Measurements from ENCODE around the gene MYRIP.
"Not testable (repeated sequence)": the region's sequence is repeated elsewhere in the genome, so short reads cannot be mapped to it uniquely, and the experiment has no call there.

MYRIP gene

GRCh38 chr3:40021338-40021737, 211.9 kb downstream of the MYRIP start:
- no peaks in the 10 kb centered on the region for H3K36me3 ChIP-seq (replicated peaks; ENCODE audit: low read depth, low read length)
- H3K4me2 ChIP-seq (ENCODE audit: low read length): no peak overlapping the region
- H4K20me1 ChIP-seq (ENCODE audit: insufficient read depth, low read length): no peaks in the 10 kb centered on the region

GRCh38 chr3:40022297-40022827, 213.0 kb downstream of the MYRIP start:
- Histone ChIP-seq H3K27ac (ENCODE audit: low read length) (no peak overlapping the region), H2AFZ (ENCODE audit: low read depth, low read length) (no peak overlapping the region), H3K9me3 (ENCODE audit: insufficient read depth, low read length) (peaks cover 3% of the 10 kb centered on the region; the same call in 1 of the 2 replicates), H3K9ac (ENCODE audit: low read length) (no peak overlapping the region), H3K27me3 (ENCODE audit: low read depth, low read length) (0 out of 2 replicates have a peak, but pooled peaks cover 5% of the 10 kb centered on the region), H3K4me1 (ENCODE audit: low read length) (peaks cover 10% of the 10 kb centered on the region), H3K79me2 (ENCODE audit: low read length) (no peaks in the 10 kb centered on the region), H3K4me3 (ENCODE audit: low read length) (no peak overlapping the region), H4K20me1 (ENCODE audit: insufficient read depth, low read length) (no peaks in the 10 kb centered on the region), H3K36me3 (replicated peaks; ENCODE audit: low read depth, low read length) (no peaks in the 10 kb centered on the region), H3K4me2 (ENCODE audit: low read length) (no peak overlapping the region)
- TF ChIP-seq EZH2phosphoT487 (IDR thresholded peaks at IDR 0.05; ENCODE audit: low read depth): no peak
- no peak for TF ChIP-seq CTCF (IDR thresholded peaks at IDR 0.05; ENCODE audit: low read depth, low read length)

More at GRCh38 chr3:40021338-40021737, 211.9 kb downstream of the MYRIP start:
- Histone ChIP-seq H2AFZ (ENCODE audit: low read depth, low read length) (no peak overlapping the region), H3K4me1 (ENCODE audit: low read length) (peaks cover 10% of the 10 kb centered on the region), H3K27me3 (ENCODE audit: low read depth, low read length) (0 out of 2 replicates have a peak, but pooled peaks cover 5% of the 10 kb centered on the region), H3K4me3 (ENCODE audit: low read length) (no peak overlapping the region), H3K79me2 (ENCODE audit: low read length) (no peaks in the 10 kb centered on the region), H3K9ac (ENCODE audit: low read length) (no peak overlapping the region), H3K9me3 (ENCODE audit: insufficient read depth, low read length) (no peaks in the 10 kb centered on the region), H3K27ac (ENCODE audit: low read length) (no peak overlapping the region)
- no peak for TF ChIP-seq CTCF (IDR thresholded peaks at IDR 0.05; ENCODE audit: low read depth, low read length)
- TF ChIP-seq EZH2phosphoT487 (IDR thresholded peaks at IDR 0.05; ENCODE audit: low read depth): no peak

- Histone ChIP-seq H2AFZ (ENCODE audit: low read depth, low read length) (no peak overlapping the region), H3K4me1 (ENCODE audit: low read length) (no peaks in the 10 kb centered on the region)
These were observed 215.1 kb downstream of the MYRIP start for GRCh38 chr3:40024526-40024925.

GRCh38 chr3:40025892-40026291, 216.5 kb downstream of the MYRIP start:
- not testable (repeated sequence) for H3K36me3 ChIP-seq (replicated peaks; ENCODE audit: low read depth, low read length); H3K9ac ChIP-seq (ENCODE audit: low read length); H3K27ac ChIP-seq (ENCODE audit: low read length); H3K27me3 ChIP-seq (ENCODE audit: low read depth, low read length); H3K9me3 ChIP-seq (ENCODE audit: insufficient read depth, low read length); H3K4me2 ChIP-seq (ENCODE audit: low read length); H3K79me2 ChIP-seq (ENCODE audit: low read length); H2AFZ ChIP-seq (ENCODE audit: low read depth, low read length); H4K20me1 ChIP-seq (ENCODE audit: insufficient read depth, low read length); H3K4me1 ChIP-seq (ENCODE audit: low read length); H3K4me3 ChIP-seq (ENCODE audit: low read length)

More at GRCh38 chr3:40024526-40024925, 215.1 kb downstream of the MYRIP start:
- H3K36me3 ChIP-seq (replicated peaks; ENCODE audit: low read depth, low read length): no peaks in the 10 kb centered on the region
- peaks cover 5% of the 10 kb centered on the region; the same call in 1 of the 2 replicates for H3K9me3 ChIP-seq (ENCODE audit: insufficient read depth, low read length)
- H3K27ac ChIP-seq (ENCODE audit: low read length): no peak overlapping the region
- no peaks in the 10 kb centered on the region for H3K79me2 ChIP-seq (ENCODE audit: low read length)
- H3K4me2 ChIP-seq (ENCODE audit: low read length): no peak overlapping the region
- TF ChIP-seq CTCF (IDR thresholded peaks at IDR 0.05; ENCODE audit: low read depth, low read length) (no peak), EZH2phosphoT487 (IDR thresholded peaks at IDR 0.05; ENCODE audit: low read depth) (no peak)
- H3K4me3 ChIP-seq (ENCODE audit: low read length): no peak overlapping the region
- no peak overlapping the region for H3K9ac ChIP-seq (ENCODE audit: low read length)
- no peaks in the 10 kb centered on the region for H4K20me1 ChIP-seq (ENCODE audit: insufficient read depth, low read length)
- 0 out of 2 replicates have a peak, but pooled peaks cover 5% of the 10 kb centered on the region for H3K27me3 ChIP-seq (ENCODE audit: low read depth, low read length)

Data from OCI-LY3 (cell line).